NCI-H2029 (cell line): ENCODE results near the gene AOC1.

Experiments
- DNase-seq: peaks from one replicate; lab custom pipeline; 2025; lab: John Stamatoyannopoulos, UW

The AOC1 gene

GRCh38 chr7:150831851-150832250, 20.5 kb upstream of the AOC1 start:
- DNase-seq = no peak

DNA sequence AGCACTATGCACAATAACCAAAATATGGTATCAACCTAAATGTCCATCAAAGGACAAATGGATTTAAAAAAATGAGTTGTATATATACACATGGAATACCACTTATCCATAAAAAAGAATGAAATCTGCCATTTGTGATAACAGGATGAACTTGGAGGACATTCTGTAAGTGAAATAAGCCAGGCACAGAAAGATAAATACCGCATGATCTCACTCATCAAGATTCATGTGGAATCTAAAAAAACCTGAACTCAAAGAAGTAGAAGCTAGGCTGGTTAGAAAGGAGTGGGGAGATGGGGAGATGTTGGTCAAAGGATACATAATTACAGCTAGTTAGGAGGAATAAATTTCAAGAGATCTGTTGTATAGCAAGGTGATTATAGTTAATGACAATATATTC, 17.3 kb upstream of the AOC1 start:
- no peak for DNase-seq

- no peak for DNase-seq
Observed at GRCh38 chr7:150835702-150836280, 16.5 kb upstream of the AOC1 start.

DNA sequence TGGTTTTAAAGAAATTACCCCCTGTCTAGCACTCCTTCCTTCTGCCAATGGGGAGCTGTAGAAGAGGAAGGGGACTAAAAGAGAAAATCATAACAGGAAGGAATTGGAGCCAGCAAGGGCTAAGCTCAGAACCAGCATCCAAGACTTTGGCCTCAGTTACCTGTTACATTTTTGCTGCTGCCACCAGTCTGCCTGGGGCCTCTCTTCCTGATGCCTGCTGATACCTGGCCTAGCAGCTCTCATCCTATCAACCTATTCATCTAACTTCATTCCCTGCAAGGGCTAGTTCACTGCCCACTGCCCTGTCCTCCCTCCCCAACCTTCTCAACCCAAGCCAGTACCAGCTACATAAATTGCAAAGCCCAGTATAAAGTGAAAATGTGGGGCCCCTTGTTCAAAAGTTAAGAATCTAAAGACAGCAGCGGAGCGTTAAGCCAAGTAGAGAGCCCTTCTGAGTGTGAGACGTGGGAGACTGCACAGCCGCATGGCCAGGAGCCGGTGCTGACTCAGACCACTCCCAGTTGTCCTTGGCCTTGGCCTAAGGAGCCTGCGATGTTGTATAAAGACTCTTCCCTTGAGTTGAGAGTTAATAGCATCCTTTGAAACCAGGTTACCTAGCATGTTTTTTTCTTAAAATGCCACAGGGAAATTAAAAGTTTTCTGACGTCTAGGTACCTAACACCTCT, 13.2 kb upstream of the AOC1 start:
- no peak for DNase-seq

DNA sequence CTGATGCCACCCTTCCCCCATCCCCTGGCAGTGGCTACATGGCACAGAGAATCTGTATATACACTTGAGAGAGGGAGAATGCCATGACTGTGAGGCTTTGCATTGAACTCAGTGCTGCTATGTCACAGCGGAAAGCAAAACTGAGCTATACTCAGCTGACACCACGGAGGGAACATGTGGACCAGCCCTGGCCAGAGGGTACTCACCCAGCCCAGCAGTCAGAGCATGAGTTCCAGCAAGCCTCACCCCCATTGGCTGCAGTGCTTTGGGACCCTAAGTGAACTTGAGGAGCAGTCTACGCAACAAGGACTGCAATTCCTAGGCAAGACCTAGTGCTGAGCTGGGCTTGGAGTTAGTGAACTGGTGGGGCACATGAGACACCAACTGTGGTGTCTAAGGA, 10.3 kb upstream of the AOC1 start:
- DNase-seq = no peak

GRCh38 chr7:150842716-150843115, 9.6 kb upstream of the AOC1 start:
- DNase-seq = no peak

- DNase-seq = no peak
Observed at GRCh38 chr7:150845421-150845861, 6.9 kb upstream of the AOC1 start.

GRCh38 chr7:150846291-150847115, 5.8 kb upstream of the AOC1 start:
- no peak for DNase-seq

DNA sequence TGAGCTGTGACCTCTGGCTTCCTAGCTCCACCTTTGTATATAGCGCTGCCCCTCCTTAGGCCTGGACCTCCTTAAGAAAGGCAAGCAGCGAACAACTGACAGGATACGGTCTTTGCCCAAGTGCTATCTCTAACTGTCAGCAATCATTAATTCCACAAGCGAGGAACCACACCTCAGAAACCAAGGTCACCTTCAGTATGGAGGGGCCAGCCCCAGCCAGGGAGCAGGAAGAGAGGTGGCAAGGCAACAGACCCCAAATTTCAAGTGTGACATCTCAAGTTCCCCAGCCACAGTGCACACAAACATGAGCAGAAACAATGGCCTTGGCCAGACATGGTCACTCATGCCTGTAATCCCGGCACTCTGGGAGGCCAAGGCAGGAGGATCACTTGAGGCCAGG, 4.8 kb upstream of the AOC1 start:
- no peak for DNase-seq

- no peak for DNase-seq
Observed at GRCh38 chr7:150848111-150848510, 4.2 kb upstream of the AOC1 start.

GRCh38 chr7:150848561-150849115, 3.7 kb upstream of the AOC1 start:
- no peak for DNase-seq

DNA sequence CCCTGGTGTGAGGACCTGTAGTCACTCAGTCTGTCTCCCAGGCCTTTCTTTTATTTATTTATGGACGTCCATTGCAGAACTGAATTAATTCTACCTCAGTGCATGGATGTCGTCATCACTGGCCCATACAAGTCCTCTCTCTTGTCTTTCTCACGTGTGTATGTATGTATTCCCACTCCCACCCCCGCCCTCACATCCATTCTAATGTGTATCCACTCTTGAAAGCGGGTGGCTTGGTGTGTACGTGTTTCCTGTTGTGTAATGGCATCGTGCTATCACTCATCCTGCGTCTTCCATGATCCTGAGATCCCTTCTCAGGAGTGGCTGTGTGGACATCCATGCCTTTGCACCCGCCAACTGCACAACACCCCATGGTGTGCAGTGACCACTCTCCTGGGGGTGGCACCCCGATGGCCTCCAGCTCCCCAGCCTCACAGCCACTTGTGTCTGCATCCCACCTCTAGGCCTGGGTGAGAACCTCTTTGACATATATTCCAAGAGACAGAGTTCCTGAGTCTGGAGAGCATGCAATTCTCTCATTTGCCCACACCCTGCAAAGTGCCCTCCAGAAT, 3.0 kb upstream of the AOC1 start:
- DNase-seq = no peak

GRCh38 chr7:150850273-150850672, 2.0 kb upstream of the AOC1 start:
- no peak for DNase-seq

DNA sequence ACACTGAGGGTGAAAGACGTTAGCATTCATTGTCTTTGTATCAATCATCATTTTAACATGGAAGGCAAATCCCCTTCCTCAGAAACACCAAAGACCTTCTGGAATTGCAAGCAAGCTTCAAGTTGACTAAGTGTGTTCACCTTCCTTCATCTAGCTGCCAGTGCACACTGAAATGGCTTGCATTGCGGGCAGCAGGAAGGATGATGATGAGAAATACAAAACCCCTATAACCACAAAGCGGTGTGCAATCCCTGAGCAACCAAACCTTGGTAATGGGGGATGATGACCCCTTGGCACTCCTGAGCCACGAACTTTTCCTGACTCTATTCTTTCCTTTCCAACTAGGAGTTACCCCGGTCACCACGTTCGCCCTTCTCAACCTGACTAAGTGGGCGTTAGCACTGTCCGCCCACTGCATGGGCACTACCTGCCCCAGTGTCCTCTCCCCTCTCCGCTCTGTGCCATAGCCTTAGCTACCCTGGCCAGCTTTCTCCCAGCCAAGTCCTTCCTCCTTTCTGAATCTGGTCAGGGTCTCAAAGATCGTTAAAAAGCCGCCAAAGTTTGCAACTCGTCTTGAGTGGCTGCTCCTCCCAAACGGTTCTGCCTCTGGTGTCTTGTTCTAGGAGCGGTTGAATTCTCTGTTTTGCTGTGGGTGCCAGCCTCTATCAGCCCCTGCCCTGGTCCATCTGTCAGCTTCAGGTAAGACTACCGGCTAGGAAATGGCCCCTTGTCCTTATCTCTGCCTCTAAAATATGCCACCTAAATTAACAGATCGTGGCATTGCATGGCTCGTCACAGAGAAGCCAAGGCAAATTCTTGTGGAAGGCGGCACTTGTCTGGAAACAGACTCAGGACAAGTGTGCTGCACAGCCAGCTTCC, 586 bp upstream of the AOC1 start:
- DNase-seq = no peak

- no peak for DNase-seq
Observed at GRCh38 chr7:150854066-150855000, 2.0 kb downstream of the AOC1 start.

DNA sequence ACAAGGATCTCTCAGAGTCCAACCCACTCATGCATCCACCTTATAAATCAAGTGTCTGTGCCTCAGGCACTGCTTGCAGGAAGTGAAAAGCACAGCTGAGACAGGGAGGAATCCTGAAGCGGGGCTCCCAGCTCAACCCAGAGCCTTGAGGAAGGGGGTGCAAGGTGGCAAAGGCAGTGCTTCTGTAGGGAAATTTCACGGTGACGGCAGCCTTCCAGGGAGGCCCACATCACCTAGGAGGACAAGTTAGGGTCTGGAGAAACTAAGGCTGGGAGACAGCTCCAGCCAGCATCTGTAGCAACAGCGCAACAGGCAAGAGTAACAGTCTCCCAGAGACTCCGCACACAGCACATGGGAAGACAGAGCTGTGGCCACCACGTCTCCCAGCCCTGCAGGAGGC, 2.7 kb downstream of the AOC1 start:
- DNase-seq = no peak

GRCh38 chr7:150855476-150856302, 3.4 kb downstream of the AOC1 start:
- no peak for DNase-seq

GRCh38 chr7:150856303-150857275, 4.3 kb downstream of the AOC1 start:
- DNase-seq = no peak
